ENCODE results near the gene TRAF2.

DNA sequence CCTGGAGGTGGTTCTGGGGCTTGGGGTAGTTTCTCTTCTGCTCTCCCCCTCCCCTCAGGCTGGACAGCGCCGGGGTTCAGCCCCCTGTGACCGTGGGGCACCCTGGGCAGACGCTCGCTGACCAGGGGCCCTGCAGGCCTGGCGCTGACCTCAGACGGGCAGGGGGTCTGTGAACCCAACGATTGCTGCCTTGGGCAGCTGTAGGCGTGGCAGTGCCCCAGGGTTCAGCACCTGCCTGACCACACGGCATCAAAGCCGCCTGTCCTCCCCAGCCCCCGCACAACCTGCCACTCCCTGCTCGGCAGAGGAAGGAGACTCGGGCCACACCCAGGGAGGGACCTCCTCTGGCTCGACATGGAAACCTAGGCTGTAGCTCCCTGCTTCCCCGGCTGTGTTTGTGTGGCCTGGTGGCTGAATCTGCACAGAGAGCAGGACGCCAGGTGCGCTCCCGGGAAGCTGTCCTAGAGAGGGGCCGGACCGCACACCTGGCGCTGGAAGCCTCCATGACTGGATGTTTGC lies 77.9 kb downstream of the TRAF2 start:
- TF ChIP-seq POLR2AphosphoS5 (IDR thresholded peaks at IDR 0.05; ENCODE audit: low read depth) (no peak), GABPA (IDR thresholded peaks at IDR 0.05; ENCODE audit: low read depth) (no peak)
- TF ChIP-seq, protein P1, sequence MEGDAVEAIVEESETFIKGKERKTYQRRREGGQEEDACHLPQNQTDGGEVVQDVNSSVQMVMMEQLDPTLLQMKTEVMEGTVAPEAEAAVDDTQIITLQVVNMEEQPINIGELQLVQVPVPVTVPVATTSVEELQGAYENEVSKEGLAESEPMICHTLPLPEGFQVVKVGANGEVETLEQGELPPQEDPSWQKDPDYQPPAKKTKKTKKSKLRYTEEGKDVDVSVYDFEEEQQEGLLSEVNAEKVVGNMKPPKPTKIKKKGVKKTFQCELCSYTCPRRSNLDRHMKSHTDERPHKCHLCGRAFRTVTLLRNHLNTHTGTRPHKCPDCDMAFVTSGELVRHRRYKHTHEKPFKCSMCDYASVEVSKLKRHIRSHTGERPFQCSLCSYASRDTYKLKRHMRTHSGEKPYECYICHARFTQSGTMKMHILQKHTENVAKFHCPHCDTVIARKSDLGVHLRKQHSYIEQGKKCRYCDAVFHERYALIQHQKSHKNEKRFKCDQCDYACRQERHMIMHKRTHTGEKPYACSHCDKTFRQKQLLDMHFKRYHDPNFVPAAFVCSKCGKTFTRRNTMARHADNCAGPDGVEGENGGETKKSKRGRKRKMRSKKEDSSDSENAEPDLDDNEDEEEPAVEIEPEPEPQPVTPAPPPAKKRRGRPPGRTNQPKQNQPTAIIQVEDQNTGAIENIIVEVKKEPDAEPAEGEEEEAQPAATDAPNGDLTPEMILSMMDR (IDR thresholded peaks at IDR 0.05; ENCODE audit: insufficient read depth, low read length) = no peak
- TF ChIP-seq, protein P2, sequence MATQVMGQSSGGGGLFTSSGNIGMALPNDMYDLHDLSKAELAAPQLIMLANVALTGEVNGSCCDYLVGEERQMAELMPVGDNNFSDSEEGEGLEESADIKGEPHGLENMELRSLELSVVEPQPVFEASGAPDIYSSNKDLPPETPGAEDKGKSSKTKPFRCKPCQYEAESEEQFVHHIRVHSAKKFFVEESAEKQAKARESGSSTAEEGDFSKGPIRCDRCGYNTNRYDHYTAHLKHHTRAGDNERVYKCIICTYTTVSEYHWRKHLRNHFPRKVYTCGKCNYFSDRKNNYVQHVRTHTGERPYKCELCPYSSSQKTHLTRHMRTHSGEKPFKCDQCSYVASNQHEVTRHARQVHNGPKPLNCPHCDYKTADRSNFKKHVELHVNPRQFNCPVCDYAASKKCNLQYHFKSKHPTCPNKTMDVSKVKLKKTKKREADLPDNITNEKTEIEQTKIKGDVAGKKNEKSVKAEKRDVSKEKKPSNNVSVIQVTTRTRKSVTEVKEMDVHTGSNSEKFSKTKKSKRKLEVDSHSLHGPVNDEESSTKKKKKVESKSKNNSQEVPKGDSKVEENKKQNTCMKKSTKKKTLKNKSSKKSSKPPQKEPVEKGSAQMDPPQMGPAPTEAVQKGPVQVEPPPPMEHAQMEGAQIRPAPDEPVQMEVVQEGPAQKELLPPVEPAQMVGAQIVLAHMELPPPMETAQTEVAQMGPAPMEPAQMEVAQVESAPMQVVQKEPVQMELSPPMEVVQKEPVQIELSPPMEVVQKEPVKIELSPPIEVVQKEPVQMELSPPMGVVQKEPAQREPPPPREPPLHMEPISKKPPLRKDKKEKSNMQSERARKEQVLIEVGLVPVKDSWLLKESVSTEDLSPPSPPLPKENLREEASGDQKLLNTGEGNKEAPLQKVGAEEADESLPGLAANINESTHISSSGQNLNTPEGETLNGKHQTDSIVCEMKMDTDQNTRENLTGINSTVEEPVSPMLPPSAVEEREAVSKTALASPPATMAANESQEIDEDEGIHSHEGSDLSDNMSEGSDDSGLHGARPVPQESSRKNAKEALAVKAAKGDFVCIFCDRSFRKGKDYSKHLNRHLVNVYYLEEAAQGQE (IDR thresholded peaks at IDR 0.05; ENCODE audit: insufficient replicate concordance, low read depth) = no peak
